Activated CD8-positive, alpha-beta memory T cell treated with anti-CD3 and anti-CD28 coated beads, Interleukin-2, amount 10 ng/mL, durations not matched to agents 7 days and 5 days (primary cell): ENCODE data around the gene PAM. TPM values are rescaled to one million over a fixed set of nuclear protein-coding genes. Genes with fewer than 3 reads are reported as not detected.
A peak's percentile ranks its signal among the peaks of the same experiment; 100 is the strongest.

ENCODE experiments used
- ATAC-seq: fragments of 150-1000 bp; cut with Tn5 transposase; one replicate; pipeline ENCODE4 v1.10.0; 2021; ENCODE audit warnings: moderate library complexity
- CTCF ChIA-PET: fragments of 350-600 bp; sonication (Branson Sonifier 250); formaldehyde crosslinking; loops from one replicate; lab custom pipeline; 2021; ENCODE audit warnings: antibody characterized with exemption; lab: Charles Lee
- DNase-seq: peaks from one replicate; pipeline ENCODE4 v3.0.0-alpha.2; 2020
- H3K27ac Mint-ChIP-seq: one replicate; pipeline ENCODE4 v1.8.0; 2021; ENCODE audit warnings: mild to moderate bottlenecking, mixed read lengths
- H3K27me3 Mint-ChIP-seq: one replicate; pipeline ENCODE4 v1.8.0; 2021; ENCODE audit warnings: mixed read lengths
- H3K36me3 Mint-ChIP-seq: one replicate; pipeline ENCODE4 v1.8.0; 2021; ENCODE audit warnings: mild to moderate bottlenecking, mixed read lengths
- H3K4me1 Mint-ChIP-seq: one replicate; pipeline ENCODE4 v1.8.0; 2021; ENCODE audit warnings: mixed read lengths
- H3K4me3 Mint-ChIP-seq: one replicate; pipeline ENCODE4 v1.8.0; 2021; ENCODE audit warnings: mild to moderate bottlenecking, moderate library complexity, mixed read lengths
- H3K9me3 Mint-ChIP-seq: one replicate; pipeline ENCODE4 v1.8.0; 2022; ENCODE audit warnings: low read depth, mixed read lengths
- total RNA-seq, 2 experiments: library from RNA; stranded (reverse); gene quantifications; one replicate each; pipeline ENCODE4 v1.2.3, GENCODE V29; 2021

The PAM gene
- total RNA-seq, 2 experiments from 2014 or later, result 29.7 to 31.5 TPM

GRCh38 chr5:102795526-102795925 lies 40.4 kb downstream of the PAM start:
- no peak for DNase-seq
- Mint-ChIP-seq H3K4me1 (peaks cover 14% of the 10 kb centered on the region), H3K36me3 (no peaks in the 10 kb centered on the region), H3K4me3 (no peak overlapping the region), H3K27me3 (no peaks in the 10 kb centered on the region), H3K9me3 (no peaks in the 10 kb centered on the region), H3K27ac (no peak overlapping the region)
- no peak for ATAC-seq
- CTCF ChIA-PET, result interaction anchor here (1.0 kb wide), 1 partner anchor 114 kb away, joined by 3 read pairs; no protein-coding TSS in a partner anchor

- CTCF ChIA-PET, result no interaction called here
These were observed 40.9 kb downstream of the PAM start for GRCh38 chr5:102796009-102796408.

DNA sequence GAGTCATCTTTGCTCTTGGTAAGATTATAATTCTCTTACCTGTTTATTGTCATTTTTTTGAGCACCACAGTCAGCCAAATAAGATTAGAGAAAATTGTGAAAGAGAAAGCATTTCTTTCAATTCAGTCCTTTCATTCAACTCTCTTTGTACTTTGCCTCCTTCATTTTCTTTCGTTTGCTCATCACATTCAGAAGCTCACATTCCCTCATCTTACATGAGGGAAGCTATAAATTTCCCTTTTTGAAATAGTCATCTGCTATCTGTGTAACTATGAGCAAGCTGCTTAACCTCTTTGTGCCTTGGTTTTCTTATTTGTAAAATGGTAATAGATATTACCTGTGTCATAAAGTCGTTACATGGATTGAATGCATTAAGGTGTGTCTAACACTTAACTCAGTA lies 41.4 kb downstream of the PAM start:
- no peaks in the 10 kb centered on the region for H3K9me3 Mint-ChIP-seq
- DNase-seq (no peak), ATAC-seq (no peak)
- H3K4me1 Mint-ChIP-seq, result peaks cover 20% of the 10 kb centered on the region
- H3K27me3 Mint-ChIP-seq, result no peaks in the 10 kb centered on the region
- CTCF ChIA-PET, result no interaction called here
- peaks cover 3% of the 10 kb centered on the region for H3K36me3 Mint-ChIP-seq
- H3K4me3 Mint-ChIP-seq, result no peak overlapping the region
- no peak overlapping the region for H3K27ac Mint-ChIP-seq

More at GRCh38 chr5:102796009-102796408, 40.9 kb downstream of the PAM start:
- Mint-ChIP-seq H3K27ac (no peak overlapping the region), H3K4me1 (peaks cover 16% of the 10 kb centered on the region), H3K27me3 (no peaks in the 10 kb centered on the region), H3K4me3 (no peak overlapping the region), H3K9me3 (no peaks in the 10 kb centered on the region), H3K36me3 (no peaks in the 10 kb centered on the region)
- ATAC-seq, result no peak
- DNase-seq, result no peak

GRCh38 chr5:102797322-102797884 lies 42.3 kb downstream of the PAM start:
- peaks cover 3% of the 10 kb centered on the region for H3K36me3 Mint-ChIP-seq
- DNase-seq, result no peak
- H3K4me1 Mint-ChIP-seq, result peaks cover 24% of the 10 kb centered on the region
- H3K9me3 Mint-ChIP-seq, result no peaks in the 10 kb centered on the region
- no peak for ATAC-seq
- H3K27me3 Mint-ChIP-seq, result no peaks in the 10 kb centered on the region
- CTCF ChIA-PET, result no interaction called here
- no peak overlapping the region for H3K27ac Mint-ChIP-seq
- H3K4me3 Mint-ChIP-seq, result no peak overlapping the region

DNA sequence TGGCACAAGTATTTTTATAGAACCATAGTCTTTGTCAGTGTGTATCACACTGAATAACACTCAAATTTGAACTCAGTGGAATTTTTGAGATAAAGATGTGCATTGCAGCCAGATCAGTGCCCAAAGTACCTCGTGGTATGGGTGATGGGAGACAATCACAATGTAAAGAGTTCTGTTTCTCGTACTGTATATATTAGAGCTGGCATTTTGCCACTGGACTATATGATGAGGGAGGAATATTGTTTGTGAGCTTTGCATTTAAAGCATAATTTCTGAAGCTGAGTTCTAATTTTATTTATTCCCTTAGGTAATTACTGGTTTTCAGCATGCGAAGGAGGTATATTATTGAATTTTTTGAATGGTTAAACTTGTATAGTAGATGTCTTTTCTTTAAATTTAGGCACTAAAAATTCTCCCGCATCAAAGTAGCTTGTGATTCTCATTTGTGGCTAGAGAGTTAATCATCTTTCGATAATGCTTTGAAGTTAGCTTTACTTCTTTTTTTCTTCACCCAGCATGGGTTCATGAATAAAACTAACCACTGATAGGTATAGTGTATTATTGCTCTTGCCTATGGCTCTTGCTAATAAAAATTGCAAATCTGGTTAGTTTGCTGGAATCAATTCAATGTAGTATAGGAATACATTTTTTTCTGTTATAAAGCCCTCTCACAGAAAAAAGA lies 43.1 kb downstream of the PAM start:
- DNase-seq, result no peak
- no peak overlapping the region for H3K4me3 Mint-ChIP-seq
- no peaks in the 10 kb centered on the region for H3K27me3 Mint-ChIP-seq
- no peaks in the 10 kb centered on the region for H3K9me3 Mint-ChIP-seq
- CTCF ChIA-PET, result interaction anchor here (1.2 kb wide), 1 partner anchor 117 kb away, joined by 5 read pairs; no protein-coding TSS in a partner anchor
- no peak overlapping the region for H3K27ac Mint-ChIP-seq
- H3K36me3 Mint-ChIP-seq, result peaks cover 3% of the 10 kb centered on the region
- peaks cover 22% of the 10 kb centered on the region for H3K4me1 Mint-ChIP-seq
- ATAC-seq, result no peak

GRCh38 chr5:102799017-102799416 lies 43.9 kb downstream of the PAM start:
- Mint-ChIP-seq H3K9me3 (no peaks in the 10 kb centered on the region), H3K4me3 (no peak overlapping the region), H3K27ac (no peak overlapping the region), H3K36me3 (peaks cover 3% of the 10 kb centered on the region), H3K27me3 (no peaks in the 10 kb centered on the region), H3K4me1 (peaks cover 22% of the 10 kb centered on the region)
- DNase-seq (no peak), ATAC-seq (no peak)
- CTCF ChIA-PET, result interaction anchor here (1.1 to 1.6 kb wide), 3 partner anchors 15 to 118 kb away, joined by 3 to 5 read pairs (median 5); partner anchors contain the start of gene PAM

DNA sequence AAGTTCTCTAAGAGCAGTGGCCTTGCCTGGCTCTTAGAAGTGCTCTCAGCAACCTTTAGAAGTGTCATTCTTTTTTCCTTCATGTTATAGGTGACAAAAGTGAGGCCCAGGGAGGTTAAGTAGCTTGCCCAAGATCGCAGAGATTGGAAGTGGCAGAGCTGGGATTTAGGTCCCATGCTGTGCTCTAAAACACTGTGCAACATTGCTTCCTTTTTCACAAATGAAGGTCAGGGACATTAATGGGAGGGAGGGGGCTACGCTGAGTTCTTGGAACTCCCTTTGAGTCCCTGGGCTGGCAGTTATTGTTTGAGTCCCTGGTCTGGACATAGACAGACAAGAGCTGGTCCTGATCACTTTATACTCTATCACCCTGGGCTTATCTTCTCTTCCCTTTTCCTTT lies 45.3 kb downstream of the PAM start:
- Mint-ChIP-seq H3K27me3 (no peaks in the 10 kb centered on the region), H3K36me3 (peaks cover 4% of the 10 kb centered on the region), H3K27ac (no peak overlapping the region), H3K9me3 (no peaks in the 10 kb centered on the region), H3K4me1 (peaks cover 22% of the 10 kb centered on the region), H3K4me3 (no peak overlapping the region)
- DNase-seq (no peak), ATAC-seq (no peak)
- CTCF ChIA-PET, result interaction anchor here (1.1 to 1.6 kb wide), 4 partner anchors 16 to 58 kb away, joined by 3 to 5 read pairs (median 4); partner anchors contain the start of gene PAM

GRCh38 chr5:102801371-102801770 lies 46.3 kb downstream of the PAM start:
- Mint-ChIP-seq H3K27me3 (no peaks in the 10 kb centered on the region), H3K9me3 (no peaks in the 10 kb centered on the region), H3K4me3 (no peak overlapping the region), H3K4me1 (peaks cover 22% of the 10 kb centered on the region), H3K27ac (peak overlapping the region; percentile 15), H3K36me3 (peaks cover 4% of the 10 kb centered on the region)
- ATAC-seq (peak; percentile 94), DNase-seq (peak; percentile 54)
- CTCF ChIA-PET, result interaction anchor here (0.7 to 1.2 kb wide), 3 partner anchors 57 to 325 kb away, joined by 3 to 4 read pairs (median 3); no protein-coding TSS in a partner anchor

GRCh38 chr5:102802708-102803458 lies 47.8 kb downstream of the PAM start:
- H3K36me3 Mint-ChIP-seq, result peaks cover 4% of the 10 kb centered on the region
- CTCF ChIA-PET, result interaction anchor here (0.6 kb wide), 1 partner anchor 186 kb away, joined by 3 read pairs; no protein-coding TSS in a partner anchor
- no peaks in the 10 kb centered on the region for H3K27me3 Mint-ChIP-seq
- no peak overlapping the region for H3K4me3 Mint-ChIP-seq
- peaks cover 19% of the 10 kb centered on the region for H3K4me1 Mint-ChIP-seq
- no peak for ATAC-seq
- no peak for DNase-seq
- H3K9me3 Mint-ChIP-seq, result no peaks in the 10 kb centered on the region
- no peak overlapping the region for H3K27ac Mint-ChIP-seq

GRCh38 chr5:102807878-102808502 lies 52.9 kb downstream of the PAM start:
- DNase-seq (no peak), ATAC-seq (no peak)
- CTCF ChIA-PET, result interaction anchor here (1.2 to 1.4 kb wide), 2 partner anchors 17 to 58 kb away, joined by 3 to 5 read pairs; no protein-coding TSS in a partner anchor
- Mint-ChIP-seq H3K9me3 (no peaks in the 10 kb centered on the region), H3K27ac (no peak overlapping the region), H3K4me3 (no peak overlapping the region), H3K36me3 (peaks cover 2% of the 10 kb centered on the region), H3K27me3 (no peaks in the 10 kb centered on the region), H3K4me1 (no peaks in the 10 kb centered on the region)

- H3K9me3 Mint-ChIP-seq, result no peaks in the 10 kb centered on the region
- ATAC-seq (no peak), DNase-seq (no peak)
- no peak overlapping the region for H3K27ac Mint-ChIP-seq
- CTCF ChIA-PET, result no interaction called here
- H3K4me3 Mint-ChIP-seq, result no peak overlapping the region
- H3K27me3 Mint-ChIP-seq, result no peaks in the 10 kb centered on the region
- no peaks in the 10 kb centered on the region for H3K4me1 Mint-ChIP-seq
- peaks cover 2% of the 10 kb centered on the region for H3K36me3 Mint-ChIP-seq
These were observed 53.9 kb downstream of the PAM start for GRCh38 chr5:102809033-102809432.

- Mint-ChIP-seq H3K9me3 (no peaks in the 10 kb centered on the region), H3K27ac (no peak overlapping the region), H3K4me1 (peaks cover 11% of the 10 kb centered on the region), H3K27me3 (no peaks in the 10 kb centered on the region), H3K4me3 (no peak overlapping the region), H3K36me3 (no peaks in the 10 kb centered on the region)
- DNase-seq (no peak), ATAC-seq (no peak)
- CTCF ChIA-PET, result no interaction called here
These were observed 56.9 kb downstream of the PAM start for GRCh38 chr5:102811972-102812371.

- no peak for DNase-seq
- H3K27me3 Mint-ChIP-seq, result no peaks in the 10 kb centered on the region
- CTCF ChIA-PET, result no interaction called here
- H3K27ac Mint-ChIP-seq, result no peak overlapping the region
- peaks cover 15% of the 10 kb centered on the region for H3K4me1 Mint-ChIP-seq
- H3K9me3 Mint-ChIP-seq, result no peaks in the 10 kb centered on the region
- H3K4me3 Mint-ChIP-seq, result no peak overlapping the region
- ATAC-seq, result no peak
- H3K36me3 Mint-ChIP-seq, result peaks cover 1% of the 10 kb centered on the region
These were observed 58.6 kb downstream of the PAM start for GRCh38 chr5:102813740-102814139.
